GM12891 (cell line): Measurements from ENCODE around the gene TRABD2B.

ENCODE experiments used
- PAX5 ChIP-seq: IDR thresholded peaks from 2 replicates; pipeline ENCODE4 v1.6.1; 2011; ENCODE audit warnings: low read length, moderate library complexity, mild to moderate bottlenecking; ENCODE audit not compliant: insufficient read depth, severe bottlenecking
- POLR2A ChIP-seq: IDR thresholded peaks from 2 replicates; pipeline ENCODE4 v1.6.1; 2011; ENCODE audit warnings: low read depth, low read length, control low read depth
- POLR2AphosphoS5 ChIP-seq: IDR thresholded peaks from 2 replicates; pipeline ENCODE4 v1.6.1; 2011; ENCODE audit warnings: low read depth, low read length, control low read depth
- TAF1 ChIP-seq: IDR thresholded peaks from 2 replicates; pipeline ENCODE4 v1.6.1; 2011; ENCODE audit warnings: low read depth, low read length, control low read depth

DNA sequence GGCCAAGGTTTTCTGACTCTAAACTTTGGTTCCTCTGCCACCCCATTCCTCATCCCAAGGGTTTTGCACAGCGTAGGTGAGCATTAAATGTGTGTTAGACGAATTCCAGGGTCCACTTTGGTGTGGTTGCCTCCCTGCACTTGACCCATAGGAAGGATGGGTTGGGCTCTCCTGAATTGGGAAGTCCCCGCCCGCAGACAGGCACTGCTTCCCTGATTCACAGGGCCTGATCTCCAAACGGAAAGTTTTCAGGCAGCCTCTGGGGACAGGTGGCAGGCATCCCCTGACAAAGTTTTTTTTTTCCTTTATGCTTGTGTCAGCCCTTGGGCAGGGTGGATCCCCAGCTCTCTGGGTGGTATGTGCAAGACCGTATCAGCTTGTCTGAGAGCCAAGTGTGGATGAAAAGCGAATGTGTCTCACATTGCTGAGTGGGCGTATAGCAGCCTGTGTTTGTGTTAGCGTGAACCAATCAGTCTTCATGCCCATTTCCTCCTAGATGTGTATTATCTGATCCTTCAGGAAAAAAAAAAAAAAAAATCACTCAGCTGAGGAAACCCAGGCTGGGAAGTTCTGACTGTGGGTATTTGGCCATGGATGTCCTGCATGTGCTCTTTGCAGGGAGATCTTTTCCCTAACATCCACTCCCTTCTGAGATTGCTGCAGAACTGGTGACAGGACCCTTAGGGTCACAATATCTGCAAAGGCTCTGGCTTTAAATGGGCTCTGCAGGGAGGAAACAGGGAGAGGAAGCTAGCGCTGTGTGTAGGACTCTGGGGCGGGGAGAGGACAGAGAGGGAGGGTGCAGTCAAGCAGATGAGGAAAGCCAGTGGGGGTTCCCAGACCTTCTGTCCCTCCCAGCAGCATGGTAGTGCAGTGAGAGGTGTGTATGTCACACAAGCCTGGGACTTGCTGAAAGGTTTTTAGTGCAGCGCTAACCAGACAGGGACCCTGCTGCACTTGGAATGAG, 42.2 kb upstream of the TRABD2B start:
- TF ChIP-seq POLR2A (no peak), POLR2AphosphoS5 (no peak), PAX5 (no peak), TAF1 (no peak)
